ENCODE results near the gene B3GAT2.

The B3GAT2 gene

DNA sequence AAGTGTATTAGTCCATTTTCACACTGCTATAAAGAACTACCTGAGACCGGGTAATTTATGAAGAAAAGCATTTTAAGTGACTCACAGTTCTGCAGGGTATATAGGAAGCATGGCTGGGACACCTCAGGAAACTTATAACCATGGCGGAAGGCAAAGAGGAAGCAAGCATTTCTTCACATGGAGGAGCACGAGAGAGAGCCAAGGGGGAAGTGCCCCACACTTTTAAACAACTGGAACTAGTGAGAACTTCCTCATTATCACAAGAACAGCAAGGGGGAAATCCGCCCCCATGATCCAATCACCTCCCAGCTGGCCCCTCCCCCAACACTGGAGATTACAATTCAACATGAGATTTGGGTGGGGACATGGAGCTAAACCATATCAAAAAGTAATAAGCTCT is 28.3 kb upstream of the B3GAT2 start:
- TF ChIP-seq, protein P1, sequence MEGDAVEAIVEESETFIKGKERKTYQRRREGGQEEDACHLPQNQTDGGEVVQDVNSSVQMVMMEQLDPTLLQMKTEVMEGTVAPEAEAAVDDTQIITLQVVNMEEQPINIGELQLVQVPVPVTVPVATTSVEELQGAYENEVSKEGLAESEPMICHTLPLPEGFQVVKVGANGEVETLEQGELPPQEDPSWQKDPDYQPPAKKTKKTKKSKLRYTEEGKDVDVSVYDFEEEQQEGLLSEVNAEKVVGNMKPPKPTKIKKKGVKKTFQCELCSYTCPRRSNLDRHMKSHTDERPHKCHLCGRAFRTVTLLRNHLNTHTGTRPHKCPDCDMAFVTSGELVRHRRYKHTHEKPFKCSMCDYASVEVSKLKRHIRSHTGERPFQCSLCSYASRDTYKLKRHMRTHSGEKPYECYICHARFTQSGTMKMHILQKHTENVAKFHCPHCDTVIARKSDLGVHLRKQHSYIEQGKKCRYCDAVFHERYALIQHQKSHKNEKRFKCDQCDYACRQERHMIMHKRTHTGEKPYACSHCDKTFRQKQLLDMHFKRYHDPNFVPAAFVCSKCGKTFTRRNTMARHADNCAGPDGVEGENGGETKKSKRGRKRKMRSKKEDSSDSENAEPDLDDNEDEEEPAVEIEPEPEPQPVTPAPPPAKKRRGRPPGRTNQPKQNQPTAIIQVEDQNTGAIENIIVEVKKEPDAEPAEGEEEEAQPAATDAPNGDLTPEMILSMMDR (IDR thresholded peaks at IDR 0.05; ENCODE audit: borderline replicate concordance, control extremely low read depth, extremely low read depth, insufficient read depth, missing control alignments), result no peak
- DNase-seq (ENCODE audit: low spot score), result no peak
- in situ Hi-C loops (cut with MboI; ENCODE audit: low sequenced_read_pairs, unreplicated experiment), result no loop called here

- no peak for DNase-seq (ENCODE audit: low spot score)
- TF ChIP-seq, protein P1 (IDR thresholded peaks at IDR 0.05; ENCODE audit: borderline replicate concordance, control extremely low read depth, extremely low read depth, insufficient read depth, missing control alignments), result no peak
- in situ Hi-C loops (cut with MboI; ENCODE audit: low sequenced_read_pairs, unreplicated experiment), result no loop called here
Measured at GRCh38 chr6:70982747-70983146, 25.9 kb upstream of the B3GAT2 start.

DNA sequence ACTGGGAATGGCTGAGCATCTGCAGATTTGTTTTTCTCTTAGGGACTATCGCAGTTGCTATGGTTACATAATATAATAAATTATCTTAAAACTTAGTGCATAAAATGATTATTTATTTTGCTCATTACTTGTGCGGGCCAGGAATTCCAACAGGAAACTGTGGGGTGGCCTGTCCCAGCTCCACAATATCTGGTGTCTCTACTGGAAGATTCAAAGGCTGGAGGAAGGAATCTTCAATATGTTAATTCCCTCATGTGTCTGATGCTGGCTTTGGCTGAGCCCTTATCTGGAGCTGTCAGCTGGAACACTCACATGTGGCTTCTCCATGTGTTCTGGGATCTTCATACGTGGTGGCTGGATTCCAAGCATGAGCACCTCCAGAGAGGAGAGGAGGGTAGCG is 23.9 kb upstream of the B3GAT2 start:
- in situ Hi-C loops (cut with MboI; ENCODE audit: low sequenced_read_pairs, unreplicated experiment), result no loop called here
- TF ChIP-seq, protein P1 (IDR thresholded peaks at IDR 0.05; ENCODE audit: borderline replicate concordance, control extremely low read depth, extremely low read depth, insufficient read depth, missing control alignments), result no peak
- DNase-seq (ENCODE audit: low spot score), result no peak

GRCh38 chr6:70973604-70974003 is 16.7 kb upstream of the B3GAT2 start:
- no peak for DNase-seq (ENCODE audit: low spot score)
- TF ChIP-seq, protein P1 (IDR thresholded peaks at IDR 0.05; ENCODE audit: borderline replicate concordance, control extremely low read depth, extremely low read depth, insufficient read depth, missing control alignments), result no peak
- in situ Hi-C loops (cut with MboI; ENCODE audit: low sequenced_read_pairs, unreplicated experiment), result no loop called here

DNA sequence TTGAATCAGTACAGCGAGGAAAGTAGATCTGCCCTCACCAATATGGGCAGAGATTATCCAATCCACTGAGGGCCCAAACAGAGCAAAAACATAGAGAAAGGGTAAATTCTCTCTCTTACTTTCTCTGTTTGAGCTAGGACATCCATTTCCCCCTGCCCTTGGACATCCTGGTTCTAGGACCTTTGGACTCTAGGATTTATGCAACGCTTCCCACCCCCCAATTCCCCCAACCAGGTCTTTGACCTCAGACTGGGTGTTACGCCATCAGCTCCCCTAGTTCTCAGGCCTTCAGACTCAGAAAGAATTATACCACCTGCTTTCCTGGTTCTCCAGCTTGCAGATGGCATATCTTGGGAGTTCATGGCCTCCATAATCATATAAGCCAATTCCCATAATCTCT is 10.2 kb upstream of the B3GAT2 start:
- no peak for DNase-seq (ENCODE audit: low spot score)
- TF ChIP-seq, protein P1 (IDR thresholded peaks at IDR 0.05; ENCODE audit: borderline replicate concordance, control extremely low read depth, extremely low read depth, insufficient read depth, missing control alignments), result no peak
- in situ Hi-C loops (cut with MboI; ENCODE audit: low sequenced_read_pairs, unreplicated experiment), result no loop called here

GRCh38 chr6:70957284-70957617 is 391 bp upstream of the B3GAT2 start:
- no peak for DNase-seq (ENCODE audit: low spot score)
- TF ChIP-seq, protein P1 (IDR thresholded peaks at IDR 0.05; ENCODE audit: borderline replicate concordance, control extremely low read depth, extremely low read depth, insufficient read depth, missing control alignments), result no peak
- in situ Hi-C loops (cut with MboI; ENCODE audit: low sequenced_read_pairs, unreplicated experiment), result no loop called here

GRCh38 chr6:70956191-70956450 is 739 bp downstream of the B3GAT2 start:
- DNase-seq (ENCODE audit: low spot score), result no peak
- in situ Hi-C loops (cut with MboI; ENCODE audit: low sequenced_read_pairs, unreplicated experiment), result no loop called here
- TF ChIP-seq, protein P1 (IDR thresholded peaks at IDR 0.05; ENCODE audit: borderline replicate concordance, control extremely low read depth, extremely low read depth, insufficient read depth, missing control alignments), result no peak

Data from GM13976 (cell line).